Heart right ventricle (tissue), 16 donors: ENCODE measurements around the gene MAGOH. TPM values are rescaled to one million over a fixed set of nuclear protein-coding genes. Genes with fewer than 3 reads are reported as not detected.

ENCODE experiments used
- ATAC-seq, 8 donors: fragments of 200-7000 bp; cut with Tn5 transposase; one replicate each; pipeline ENCODE4 v1.9.1; 2020; ENCODE audit warnings: mild to moderate bottlenecking in 8 of 8, moderate library complexity in 8 of 8, moderate number of reproducible peaks in 1 of 8
- DNase-seq, 2 donors: peaks; one replicate each; pipeline ENCODE4 v3.0.0-alpha.2; 2020
- H3K27ac ChIP-seq, 10 donors: fragments of 200-600 bp; sonication (generic) in 2 of 10; one replicate each; pipeline versions ENCODE4 v1.5.0 to v1.8.0; 2020 to 2022; ENCODE audit warnings: mild to moderate bottlenecking in 3 of 10
- H3K27me3 ChIP-seq, 7 donors: fragments of 200-600 bp; one replicate each; pipeline ENCODE4 v1.8.0; 2021 to 2022; ENCODE audit warnings: mild to moderate bottlenecking in 2 of 7
- H3K36me3 ChIP-seq, 9 donors: fragments of 200-600 bp; sonication (generic) in 1 of 9; one replicate each; pipeline versions ENCODE4 v1.5.0 to v1.8.0; 2020 to 2022; ENCODE audit warnings: mild to moderate bottlenecking in 2 of 9
- H3K4me1 ChIP-seq, 9 donors: fragments of 200-600 bp; sonication (generic) in 1 of 9; one replicate each; pipeline versions ENCODE4 v1.5.0 to v1.8.0; 2020 to 2022; ENCODE audit warnings: mild to moderate bottlenecking in 4 of 9
- H3K4me3 ChIP-seq, 10 donors: fragments of 200-600 bp; sonication (generic) in 2 of 10; one replicate each; pipeline versions ENCODE4 v1.5.0 to v1.8.0; 2020 to 2022; ENCODE audit warnings: mild to moderate bottlenecking in 7 of 10, moderate library complexity in 2 of 10
- H3K9me3 ChIP-seq, 11 donors: fragments of 200-600 bp in 10 of 11; sonication (generic) in 2 of 11; one replicate each; pipeline versions ENCODE4 v1.5.0 to v1.8.0; 2013 to 2022; ENCODE audit warnings: mild to moderate bottlenecking in 2 of 11, control low read depth in 1 of 11, moderate library complexity in 1 of 11
- CTCF ChIP-seq, 9 donors: fragments of 200-600 bp; sonication (generic) in 2 of 9; IDR thresholded peaks; one replicate each; pipeline versions ENCODE4 v1.5.0 to v1.8.0; 2021 to 2022; ENCODE audit warnings: antibody characterized with exemption in 9 of 9, mild to moderate bottlenecking in 5 of 9, moderate library complexity in 1 of 9
- whole genome bisulfite sequencing, 2 donors: extraction: QIAGEN DNeasy Blood & Tissue Kit; methylation state at CpG; one replicate each; pipeline ENCODE4 v1.1.7; 2013; ENCODE audit warnings: inconsistent platforms in 1 of 2; 5-methylcytosine and 5-hydroxymethylcytosine counted together
- intact Hi-C, 10 donors: fragments of 100-400 bp; cut with DNase I; formaldehyde crosslinking; loops; one replicate each; pipeline versions ENCODE4 v1.11.1 to v1.14.2; 2022
- long read RNA-seq, 3 donors: library from polyadenylated mRNA; unstranded; transcript quantifications; one replicate each; pipeline ENCODE4 v2.0.0, GENCODE V29; 2020 to 2021
- polyA plus RNA-seq, 2 donors: library from polyadenylated mRNA; stranded (reverse); fragments of 200-250 nt; gene quantifications; one replicate each; pipeline ENCODE4 v1.2.3, GENCODE V29; 2013
- total RNA-seq, 10 donors: library from RNA; stranded (reverse); fragmentation: NEBNext Ultra II Directional in 3 of 10; extraction: Animal tissue kit (Norgen Biotek cat#: 25700) in 3 of 10; gene quantifications; one replicate each; pipeline versions ENCODE4 v1.2.1 to v1.2.4, GENCODE V29; 2021 to 2023
- donor health status: Arrhythmogenic right ventricular cardiomyopathy.
- donor health status: ischemic (EF 13 %, LVEDD 7.1; RV severe dilation, severe dysfunction).
- donor health status: healthy with polysubstance abuse.
- donor health status: DM: no; HTN: yes; CAD: no.
- donor health status: DM: no; HTN: no; CAD: no.
- donor health status: ischemic (EF 25% LVEDD 6.9; RV normal size, moderate dysfunction).
- donor health status: ischemic (EF 25% LVEDD 5.7; RV mildly dilated, moderate dysfunction).
- donor health status: healthy.
- donor health status: DM: yes; HTN: yes; CAD: no.
- donor health status: Ischemic cardiomyopathy.
- donor health status: ischemic (EF 35%, LVEDD 5.7; RV mildly dilated, moderate dysfunction).
- donor health status: nonischemic (EF 11% LVEDD 7.7; RV severe dilation, severe dysfunction).
- donor health status: DM: yes; HTN: yes; CAD: no.
- donor health status: PGD.
- donor health status: ischemic (EF 29% LVEDD 5.4; RV normal size, mild dysfunction).
- donor health status: nonischemic (EF 23%, LVEDD 6.1; RV moderate dilation, normal function).

The MAGOH gene
- total RNA-seq (10 to 100 TPM; 17.3 to 31.5 (median 22.6) TPM), polyA plus RNA-seq (10 to 100 TPM; 61.1 to 67.3 TPM)
- long read RNA-seq, donor 1, partial matches to known transcripts: 0 of 4 reads
- long read RNA-seq, donor 1, other reads (novel, unspliced or antisense): 0 of 4 reads
- long read RNA-seq, donor 2, partial matches to known transcripts: 0 of 2 reads
- long read RNA-seq, donor 2, other reads (novel, unspliced or antisense): 0 of 2 reads
- long read RNA-seq, donor 3, partial matches to known transcripts: 1 of 1 reads
- long read RNA-seq, donor 3, other reads (novel, unspliced or antisense): 0 of 1 reads

- ATAC-seq (peak; percentile 96 to 99 (median 98)), DNase-seq (peak; percentile 93 to 94)
- intact Hi-C loops: loop anchor here in 1 of 10 donors (2.0 kb wide), 1 partner anchor 42 kb away; the partner anchor contains the start of gene CPT2
- Histone ChIP-seq H3K9me3 (no peaks in the 10 kb centered on the region), H3K27me3 (no peaks in the 10 kb centered on the region), H3K27ac (peak within 1 kb of the TSS in 9 of 10 donors; percentile 43 to 90 (median 74)), H3K36me3 (peaks cover 0 to 31% (median 20%) of the 10 kb centered on the region in 9 donors), H3K4me1 (peaks cover 4 to 33% (median 24%) of the 10 kb centered on the region in 9 donors), H3K4me3 (peak within 1 kb of the TSS; percentile 74 to 96 (median 86))
- TF ChIP-seq CTCF (IDR thresholded peaks at IDR 0.05): no peak
- WGBS, 2 donors: 3 to 5% methylated on average over 64 of the region's 64 CpGs
Observed at GRCh38 chr1:53238197-53239155, at the start of gene MAGOH. MAGOH (minus strand) TSS chr1:53238518; CDS start chr1:53238448, 70 bp downstream.

- DNase-seq (no peak), ATAC-seq (no peak)
- no peak overlapping the region for H3K4me3 ChIP-seq
- no peaks in the 10 kb centered on the region for H3K27me3 ChIP-seq
- peaks cover 0 to 27% (median 4%) of the 10 kb centered on the region in 9 donors for H3K4me1 ChIP-seq
- no peak overlapping the region for H3K27ac ChIP-seq
- intact Hi-C loops: no loop called here
- H3K9me3 ChIP-seq: no peaks in the 10 kb centered on the region
- WGBS, 2 donors: 84 to 85% methylated on average over 4 of the region's 4 CpGs
- H3K36me3 ChIP-seq: peaks cover 0 to 15% (median 0%) of the 10 kb centered on the region in 9 donors
- TF ChIP-seq CTCF (IDR thresholded peaks at IDR 0.05): no peak
Observed at GRCh38 chr1:53286955-53287354, 48.6 kb upstream of the MAGOH start.

GRCh38 chr1:53285969-53286760 is 47.8 kb upstream of the MAGOH start:
- ATAC-seq: peak in 6 of 8 donors; percentile 45 to 80 (median 64)
- no peak for DNase-seq
- 67 to 71% methylated on average over 8 of the region's 8 CpGs for WGBS, 2 donors
- Histone ChIP-seq H3K9me3 (no peaks in the 10 kb centered on the region), H3K27me3 (no peaks in the 10 kb centered on the region), H3K4me3 (no peak overlapping the region), H3K4me1 (peaks cover 0 to 27% (median 4%) of the 10 kb centered on the region in 9 donors), H3K27ac (no peak overlapping the region), H3K36me3 (peaks cover 0 to 15% (median 0%) of the 10 kb centered on the region in 9 donors)
- TF ChIP-seq CTCF (IDR thresholded peaks at IDR 0.05): no peak
- intact Hi-C loops: loop anchor here in 1 of 10 donors (2.0 kb wide), 1 partner anchor 45 kb away; no protein-coding TSS in a partner anchor
